HL-60/S4 (cell line): ENCODE data around the gene TSPAN33.

Experiments used
- in situ Hi-C: fragments of 300-500 bp; cut with MboI; formaldehyde crosslinking; loops from 2 replicates; pipeline ENCODE4 v1.14.3; 2022; ENCODE audit warnings: low sequenced_read_pairs

The TSPAN33 gene

GRCh38 chr7:129205987-129206785 is 61.7 kb downstream of the TSPAN33 start:
- in situ Hi-C loops: loop anchor here (25.0 kb wide), 1 partner anchor 256 kb away; no protein-coding TSS in a partner anchor

GRCh38 chr7:129208667-129209066 is 64.2 kb downstream of the TSPAN33 start:
- in situ Hi-C loops: loop anchor here (25.0 kb wide), 1 partner anchor 254 kb away; no protein-coding TSS in a partner anchor

- in situ Hi-C loops: loop anchor here (25.0 kb wide), 1 partner anchor 253 kb away; no protein-coding TSS in a partner anchor
These were observed 64.8 kb downstream of the TSPAN33 start for GRCh38 chr7:129209067-129209926.

GRCh38 chr7:129210256-129210988 is 65.9 kb downstream of the TSPAN33 start:
- in situ Hi-C loops: loop anchor here (25.0 kb wide), 1 partner anchor 252 kb away; no protein-coding TSS in a partner anchor

- in situ Hi-C loops: loop anchor here (25.0 kb wide), 1 partner anchor 251 kb away; no protein-coding TSS in a partner anchor
These were observed 66.4 kb downstream of the TSPAN33 start for GRCh38 chr7:129210989-129211312.

- in situ Hi-C loops: loop anchor here (25.0 kb wide), 1 partner anchor 250 kb away; no protein-coding TSS in a partner anchor
These were observed 67.6 kb downstream of the TSPAN33 start for GRCh38 chr7:129212126-129212525.

GRCh38 chr7:129212596-129212995 is 68.1 kb downstream of the TSPAN33 start:
- in situ Hi-C loops: loop anchor here (25.0 kb wide), 1 partner anchor 250 kb away; no protein-coding TSS in a partner anchor

GRCh38 chr7:129213828-129214227 is 69.3 kb downstream of the TSPAN33 start:
- in situ Hi-C loops: loop anchor here (25.0 kb wide), 1 partner anchor 248 kb away; no protein-coding TSS in a partner anchor

GRCh38 chr7:129215691-129216090 is 71.2 kb downstream of the TSPAN33 start:
- in situ Hi-C loops: loop anchor here (25.0 kb wide), 1 partner anchor 247 kb away; no protein-coding TSS in a partner anchor

- in situ Hi-C loops: loop anchor here (25.0 kb wide), 1 partner anchor 246 kb away; no protein-coding TSS in a partner anchor
These were observed 71.7 kb downstream of the TSPAN33 start for GRCh38 chr7:129216101-129216715.

- in situ Hi-C loops: loop anchor here (25.0 kb wide), 1 partner anchor 245 kb away; no protein-coding TSS in a partner anchor
These were observed 72.4 kb downstream of the TSPAN33 start for GRCh38 chr7:129216821-129217416.

- in situ Hi-C loops: loop anchor here (25.0 kb wide), 1 partner anchor 244 kb away; no protein-coding TSS in a partner anchor
These were observed 74.1 kb downstream of the TSPAN33 start for GRCh38 chr7:129218514-129219062.

GRCh38 chr7:129219166-129219565 is 74.7 kb downstream of the TSPAN33 start:
- in situ Hi-C loops: loop anchor here (25.0 kb wide), 1 partner anchor 243 kb away; no protein-coding TSS in a partner anchor
